ENCODE data around the gene DDX24.

DNA sequence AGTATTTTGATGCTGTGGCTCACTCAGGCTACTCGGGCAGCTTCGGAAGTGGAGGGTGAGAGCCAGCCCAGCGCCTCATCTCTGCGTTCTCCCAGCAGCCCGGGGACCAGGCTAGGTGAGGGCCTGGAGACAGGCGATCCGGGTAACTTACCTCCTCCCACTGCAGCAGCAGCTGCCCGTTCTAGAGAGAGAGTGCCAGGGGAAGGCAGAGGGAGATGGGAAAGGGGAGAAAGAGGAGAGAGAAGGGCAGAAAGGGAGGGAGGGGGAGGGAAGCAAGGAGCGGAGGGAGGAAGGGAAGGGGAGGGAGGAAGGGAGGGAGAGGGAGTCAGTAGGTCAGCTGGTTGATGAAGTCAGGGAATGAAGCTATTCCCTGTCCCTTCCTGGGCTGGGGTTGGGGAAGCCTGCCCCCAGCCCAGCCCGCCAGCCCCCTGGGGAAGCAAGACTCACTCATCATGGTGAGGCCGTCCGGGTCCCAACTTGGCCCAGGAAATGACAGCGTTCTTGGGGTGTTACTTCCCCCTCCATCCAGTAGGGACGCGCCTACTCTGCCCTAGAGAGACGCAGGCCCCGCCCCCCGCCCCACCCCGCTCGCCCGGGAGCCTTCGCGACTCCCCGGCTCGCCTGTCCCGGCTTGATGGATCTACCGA is 48.2 kb upstream of the DDX24 start, which contains the start of gene IFI27L2:
- TF ChIP-seq, protein P1, sequence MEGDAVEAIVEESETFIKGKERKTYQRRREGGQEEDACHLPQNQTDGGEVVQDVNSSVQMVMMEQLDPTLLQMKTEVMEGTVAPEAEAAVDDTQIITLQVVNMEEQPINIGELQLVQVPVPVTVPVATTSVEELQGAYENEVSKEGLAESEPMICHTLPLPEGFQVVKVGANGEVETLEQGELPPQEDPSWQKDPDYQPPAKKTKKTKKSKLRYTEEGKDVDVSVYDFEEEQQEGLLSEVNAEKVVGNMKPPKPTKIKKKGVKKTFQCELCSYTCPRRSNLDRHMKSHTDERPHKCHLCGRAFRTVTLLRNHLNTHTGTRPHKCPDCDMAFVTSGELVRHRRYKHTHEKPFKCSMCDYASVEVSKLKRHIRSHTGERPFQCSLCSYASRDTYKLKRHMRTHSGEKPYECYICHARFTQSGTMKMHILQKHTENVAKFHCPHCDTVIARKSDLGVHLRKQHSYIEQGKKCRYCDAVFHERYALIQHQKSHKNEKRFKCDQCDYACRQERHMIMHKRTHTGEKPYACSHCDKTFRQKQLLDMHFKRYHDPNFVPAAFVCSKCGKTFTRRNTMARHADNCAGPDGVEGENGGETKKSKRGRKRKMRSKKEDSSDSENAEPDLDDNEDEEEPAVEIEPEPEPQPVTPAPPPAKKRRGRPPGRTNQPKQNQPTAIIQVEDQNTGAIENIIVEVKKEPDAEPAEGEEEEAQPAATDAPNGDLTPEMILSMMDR (optimal IDR thresholded peaks at IDR 0.05 in 1 of 3, IDR thresholded peaks at IDR 0.05 in 1 of 3, conservative IDR thresholded peaks at IDR 0.05 in 1 of 3; ENCODE audit: extremely low read depth in 1 of 3, insufficient read depth in 2 of 3, low read length in 3 of 3), result no peak
- no peak for TF ChIP-seq EZH2 (IDR thresholded peaks at IDR 0.05; ENCODE audit: low read length)

Data from keratinocyte (primary cell).